OCI-LY3 (cell line): ENCODE measurements around the gene EDEM3.
"Not testable (repeated sequence)": the region's sequence is repeated elsewhere in the genome, so short reads cannot be mapped to it uniquely, and the experiment has no call there.

ENCODE experiments used
- H2AFZ ChIP-seq: fragments of 200-600, 300-600 bp; shearing (Covaris generic); 2 replicates; pipeline ENCODE4 v1.6.0; 2014; ENCODE audit warnings: antibody characterized with exemption, low read depth, low read length
- H3K27ac ChIP-seq: fragments of 200-600, 300-600 bp; sonication (generic); 2 replicates; pipeline ENCODE4 v1.5.1; 2014; ENCODE audit warnings: mild to moderate bottlenecking, low read length, moderate library complexity, mixed read lengths
- H3K27me3 ChIP-seq: fragments of 200-600, 300-600 bp; sonication (generic); 2 replicates; pipeline ENCODE4 v1.6.1; 2014; ENCODE audit warnings: low read depth, low read length, mixed read lengths
- H3K36me3 ChIP-seq: fragments of 200-600, 300-600 bp; sonication (generic); replicated peaks from 2 replicates; pipeline ENCODE3; 2014; ENCODE audit warnings: low read depth, low read length, mixed read lengths
- H3K4me1 ChIP-seq: fragments of 300-600, 200-600 bp; sonication (generic); 2 replicates; pipeline ENCODE4 v1.6.1; 2014; ENCODE audit warnings: low read length, mixed read lengths
- H3K4me2 ChIP-seq: fragments of 200-600, 300-600 bp; sonication (generic); 2 replicates; pipeline ENCODE4 v1.6.1; 2014; ENCODE audit warnings: low read length, mixed read lengths
- H3K4me3 ChIP-seq: fragments of 300-600, 200-600 bp; sonication (generic); 2 replicates; pipeline ENCODE4 v1.5.1; 2014; ENCODE audit warnings: antibody characterized with exemption, mild to moderate bottlenecking, low read length, moderate library complexity
- H3K79me2 ChIP-seq: fragments of 300-600, 200-600 bp; shearing (Covaris generic); 2 replicates; pipeline ENCODE4 v1.6.1; 2014; ENCODE audit warnings: mild to moderate bottlenecking, low read length, mixed read lengths
- H3K9ac ChIP-seq: fragments of 300-600, 200-600 bp; shearing (Covaris generic); 2 replicates; pipeline ENCODE4 v1.6.0; 2014; ENCODE audit warnings: mild to moderate bottlenecking, low read length, moderate library complexity
- H3K9me3 ChIP-seq: fragments of 200-600, 300-600 bp; shearing (Covaris generic); 2 replicates; pipeline ENCODE4 v1.6.1; 2014; ENCODE audit warnings: low read length, mixed read lengths; ENCODE audit not compliant: insufficient read depth
- H4K20me1 ChIP-seq: fragments of 200-600, 300-600 bp; sonication (generic); 2 replicates; pipeline ENCODE4 v1.6.1; 2016; ENCODE audit warnings: low read length, mixed read lengths; ENCODE audit not compliant: insufficient read depth
- EZH2phosphoT487 ChIP-seq: fragments of 200-600 bp; shearing (Covaris generic); IDR thresholded peaks from 2 replicates; pipeline ENCODE4 v1.6.1; 2018; ENCODE audit warnings: antibody characterized with exemption, mixed run types, low read depth
- TF ChIP-seq, protein P1 (sequence below): fragments of 200-600, 300-600 bp; sonication (generic); IDR thresholded peaks from 2 replicates; pipeline ENCODE4 v1.5.1; 2014; ENCODE audit warnings: antibody characterized with exemption, low read length, low read depth

Gene EDEM3

GRCh38 chr1:184769241-184769640 is 14.6 kb upstream of the EDEM3 start:
- Histone ChIP-seq H3K27ac (no peak overlapping the region), H3K36me3 (no peaks in the 10 kb centered on the region), H3K79me2 (no peaks in the 10 kb centered on the region), H3K4me1 (no peaks in the 10 kb centered on the region), H4K20me1 (no peaks in the 10 kb centered on the region), H3K27me3 (no peaks in the 10 kb centered on the region), H3K9me3 (no peaks in the 10 kb centered on the region), H3K4me2 (no peak overlapping the region), H3K4me3 (no peak overlapping the region), H2AFZ (no peak overlapping the region), H3K9ac (no peak overlapping the region)
- TF ChIP-seq, protein P1, sequence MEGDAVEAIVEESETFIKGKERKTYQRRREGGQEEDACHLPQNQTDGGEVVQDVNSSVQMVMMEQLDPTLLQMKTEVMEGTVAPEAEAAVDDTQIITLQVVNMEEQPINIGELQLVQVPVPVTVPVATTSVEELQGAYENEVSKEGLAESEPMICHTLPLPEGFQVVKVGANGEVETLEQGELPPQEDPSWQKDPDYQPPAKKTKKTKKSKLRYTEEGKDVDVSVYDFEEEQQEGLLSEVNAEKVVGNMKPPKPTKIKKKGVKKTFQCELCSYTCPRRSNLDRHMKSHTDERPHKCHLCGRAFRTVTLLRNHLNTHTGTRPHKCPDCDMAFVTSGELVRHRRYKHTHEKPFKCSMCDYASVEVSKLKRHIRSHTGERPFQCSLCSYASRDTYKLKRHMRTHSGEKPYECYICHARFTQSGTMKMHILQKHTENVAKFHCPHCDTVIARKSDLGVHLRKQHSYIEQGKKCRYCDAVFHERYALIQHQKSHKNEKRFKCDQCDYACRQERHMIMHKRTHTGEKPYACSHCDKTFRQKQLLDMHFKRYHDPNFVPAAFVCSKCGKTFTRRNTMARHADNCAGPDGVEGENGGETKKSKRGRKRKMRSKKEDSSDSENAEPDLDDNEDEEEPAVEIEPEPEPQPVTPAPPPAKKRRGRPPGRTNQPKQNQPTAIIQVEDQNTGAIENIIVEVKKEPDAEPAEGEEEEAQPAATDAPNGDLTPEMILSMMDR: no peak

- Histone ChIP-seq H3K4me2 (no peak overlapping the region), H3K4me3 (no peak overlapping the region), H3K36me3 (no peaks in the 10 kb centered on the region), H3K4me1 (no peaks in the 10 kb centered on the region), H3K27ac (no peak overlapping the region), H3K27me3 (no peaks in the 10 kb centered on the region), H2AFZ (no peak overlapping the region), H3K9ac (no peak overlapping the region), H4K20me1 (no peaks in the 10 kb centered on the region), H3K9me3 (no peaks in the 10 kb centered on the region), H3K79me2 (no peaks in the 10 kb centered on the region)
- TF ChIP-seq, protein P1: no peak
- TF ChIP-seq EZH2phosphoT487: no peak
Observed at GRCh38 chr1:184768467-184768866, 13.8 kb upstream of the EDEM3 start.

GRCh38 chr1:184767591-184767990 is 12.9 kb upstream of the EDEM3 start:
- H3K4me1 ChIP-seq: no peaks in the 10 kb centered on the region
- H3K36me3 ChIP-seq: no peaks in the 10 kb centered on the region
- H3K9me3 ChIP-seq: no peaks in the 10 kb centered on the region
- no peaks in the 10 kb centered on the region for H3K27me3 ChIP-seq
- H3K27ac ChIP-seq: no peak overlapping the region
- no peak overlapping the region for H3K9ac ChIP-seq
- no peak for TF ChIP-seq EZH2phosphoT487
- TF ChIP-seq, protein P1: no peak
- no peak overlapping the region for H3K4me2 ChIP-seq
- no peak overlapping the region for H2AFZ ChIP-seq
- no peak overlapping the region for H3K4me3 ChIP-seq
- H4K20me1 ChIP-seq: no peaks in the 10 kb centered on the region
- H3K79me2 ChIP-seq: no peaks in the 10 kb centered on the region

DNA sequence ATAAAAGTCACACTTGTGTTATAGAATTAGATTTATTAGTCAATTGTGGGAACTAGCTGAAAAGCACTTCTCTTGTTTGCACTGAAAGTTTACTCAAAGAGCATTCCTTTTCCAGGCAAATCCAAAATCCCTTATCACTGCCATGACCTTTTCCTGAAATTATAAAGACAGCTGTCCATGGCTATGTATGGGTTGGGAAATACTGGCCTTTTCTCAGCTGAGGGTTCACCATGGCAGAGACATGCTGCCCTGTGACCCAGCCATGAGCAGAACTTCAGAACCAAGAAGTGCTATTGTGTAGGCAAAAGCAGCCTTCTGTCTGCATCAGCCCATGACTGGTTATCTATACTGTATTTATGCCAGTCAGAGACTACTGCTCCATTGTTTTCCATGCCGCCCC is 9.8 kb upstream of the EDEM3 start:
- Histone ChIP-seq H3K4me3 (no peak overlapping the region), H3K36me3 (no peaks in the 10 kb centered on the region), H3K9me3 (no peaks in the 10 kb centered on the region), H4K20me1 (no peaks in the 10 kb centered on the region), H2AFZ (no peak overlapping the region), H3K27me3 (no peaks in the 10 kb centered on the region), H3K27ac (no peak overlapping the region), H3K79me2 (no peaks in the 10 kb centered on the region), H3K9ac (no peak overlapping the region), H3K4me1 (no peaks in the 10 kb centered on the region), H3K4me2 (no peak overlapping the region)
- TF ChIP-seq, protein P1: no peak
- no peak for TF ChIP-seq EZH2phosphoT487

DNA sequence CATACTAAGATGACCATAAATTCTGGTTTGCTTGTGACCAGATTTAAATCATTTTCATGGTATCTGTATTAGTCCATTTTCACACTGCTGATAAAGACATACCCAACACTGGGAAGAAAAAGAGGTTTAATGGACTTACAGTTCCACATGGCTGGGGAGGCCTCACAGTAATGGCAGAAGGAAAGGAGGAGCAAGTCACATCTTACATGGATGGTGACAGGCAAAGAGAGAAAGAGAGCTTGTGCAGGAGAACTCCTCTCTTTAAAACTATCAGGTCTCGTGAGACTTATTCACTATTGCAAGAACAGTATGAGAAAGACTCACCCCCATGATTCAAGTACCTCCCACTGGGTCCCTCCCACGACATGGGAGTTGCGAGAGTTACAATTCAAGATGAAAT is 8.9 kb upstream of the EDEM3 start:
- not testable (repeated sequence) for H3K4me3 ChIP-seq, H3K27me3 ChIP-seq, H3K36me3 ChIP-seq, H3K27ac ChIP-seq, H3K9ac ChIP-seq, H2AFZ ChIP-seq, H3K4me1 ChIP-seq, H4K20me1 ChIP-seq, H3K79me2 ChIP-seq, H3K9me3 ChIP-seq, H3K4me2 ChIP-seq
